Upper lobe of left lung (tissue), 6 donors: ENCODE data around the gene IFNGR2. TPM values are rescaled to one million over a fixed set of nuclear protein-coding genes. Genes with fewer than 3 reads are reported as not detected.
A peak's percentile ranks its signal among the peaks of the same experiment; 100 is the strongest.

Experiments used
- ATAC-seq, 2 donors: fragments of 200-7000 bp; cut with Tn5 transposase; one replicate each; pipeline ENCODE4 v1.9.1; 2022; ENCODE audit warnings: mild to moderate bottlenecking in 2 of 2, moderate library complexity in 2 of 2; ENCODE audit not compliant: low FRiP score in 2 of 2
- DNase-seq, 2 donors: peaks; one replicate each; pipeline ENCODE4 v3.0.0-alpha.2; 2019 to 2020
- H3K27ac ChIP-seq, 4 donors: fragments of 200-600 bp; sonication (generic); one replicate each; pipeline ENCODE4 v1.5.1; 2016 to 2019
- H3K27me3 ChIP-seq, 4 donors: fragments of 200-600 bp; sonication (generic); one replicate each; pipeline ENCODE4 v1.5.1; 2017 to 2019
- H3K36me3 ChIP-seq, 4 donors: fragments of 200-600 bp; sonication (generic); one replicate each; pipeline ENCODE4 v1.5.1; 2016 to 2019
- H3K4me1 ChIP-seq, 4 donors: fragments of 200-600 bp; sonication (generic); one replicate each; pipeline ENCODE4 v1.5.1; 2018 to 2019
- H3K4me3 ChIP-seq, 4 donors: fragments of 200-600 bp; sonication (generic); one replicate each; pipeline ENCODE4 v1.5.1; 2017 to 2019; ENCODE audit warnings: mild to moderate bottlenecking in 2 of 4, moderate library complexity in 1 of 4
- H3K9me3 ChIP-seq, 4 donors: fragments of 200-600 bp; sonication (generic); one replicate each; pipeline ENCODE4 v1.5.1; 2018 to 2019
- EP300 ChIP-seq, 4 donors: sonication (generic); formaldehyde crosslinking; IDR thresholded peaks; one replicate each; pipeline ENCODE4 v1.5.1; 2017; ENCODE audit warnings: antibody characterized with exemption in 4 of 4, control low read depth in 2 of 4
- POLR2A ChIP-seq, 4 donors: fragments of 450-650 bp; IDR thresholded peaks; one replicate each; pipeline ENCODE4 v1.5.1; 2016 to 2017; ENCODE audit warnings: antibody characterized with exemption in 4 of 4, mild to moderate bottlenecking in 2 of 4
- POLR2AphosphoS5 ChIP-seq, 2 donors: sonication (generic); formaldehyde crosslinking; IDR thresholded peaks; one replicate each; pipeline ENCODE4 v1.5.1; 2017; ENCODE audit warnings: antibody characterized with exemption in 2 of 2
- WGBS, 2 donors: methylation state at CpG; one replicate each; pipeline ENCODE4 v1.1.5; 2017 to 2018; 5-methylcytosine and 5-hydroxymethylcytosine counted together
- total RNA-seq, 6 donors: library from RNA; depleted of rRNA in 4 of 6; stranded (reverse); fragments of >200 nt in 4 of 6; gene quantifications; one replicate each; pipeline versions ENCODE4 v1.1.0 to v1.2.1, GENCODE V29; 2016 to 2021
- TF ChIP-seq, protein P1 (sequence below), 6 experiments: fragments of 450-650 bp in 4 of 6; fragments of 200-600 bp in 2 of 6; sonication (generic) in 2 of 6; IDR thresholded peaks; one replicate each; pipeline ENCODE4 v1.5.1; 2016 to 2019; ENCODE audit warnings: antibody characterized with exemption in 6 of 6
- donor health status: DM: no; HTN: no; CAD: no; lungs with moderate emphysema.
- donor health status: DM: no; HTN: yes; CAD: no; lungs with severe emphysema.

IFNGR2 gene, protein sequence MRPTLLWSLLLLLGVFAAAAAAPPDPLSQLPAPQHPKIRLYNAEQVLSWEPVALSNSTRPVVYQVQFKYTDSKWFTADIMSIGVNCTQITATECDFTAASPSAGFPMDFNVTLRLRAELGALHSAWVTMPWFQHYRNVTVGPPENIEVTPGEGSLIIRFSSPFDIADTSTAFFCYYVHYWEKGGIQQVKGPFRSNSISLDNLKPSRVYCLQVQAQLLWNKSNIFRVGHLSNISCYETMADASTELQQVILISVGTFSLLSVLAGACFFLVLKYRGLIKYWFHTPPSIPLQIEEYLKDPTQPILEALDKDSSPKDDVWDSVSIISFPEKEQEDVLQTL
- 10 to 100 TPM; 35.6 to 89.8 (median 62.0) TPM for total RNA-seq

DNA sequence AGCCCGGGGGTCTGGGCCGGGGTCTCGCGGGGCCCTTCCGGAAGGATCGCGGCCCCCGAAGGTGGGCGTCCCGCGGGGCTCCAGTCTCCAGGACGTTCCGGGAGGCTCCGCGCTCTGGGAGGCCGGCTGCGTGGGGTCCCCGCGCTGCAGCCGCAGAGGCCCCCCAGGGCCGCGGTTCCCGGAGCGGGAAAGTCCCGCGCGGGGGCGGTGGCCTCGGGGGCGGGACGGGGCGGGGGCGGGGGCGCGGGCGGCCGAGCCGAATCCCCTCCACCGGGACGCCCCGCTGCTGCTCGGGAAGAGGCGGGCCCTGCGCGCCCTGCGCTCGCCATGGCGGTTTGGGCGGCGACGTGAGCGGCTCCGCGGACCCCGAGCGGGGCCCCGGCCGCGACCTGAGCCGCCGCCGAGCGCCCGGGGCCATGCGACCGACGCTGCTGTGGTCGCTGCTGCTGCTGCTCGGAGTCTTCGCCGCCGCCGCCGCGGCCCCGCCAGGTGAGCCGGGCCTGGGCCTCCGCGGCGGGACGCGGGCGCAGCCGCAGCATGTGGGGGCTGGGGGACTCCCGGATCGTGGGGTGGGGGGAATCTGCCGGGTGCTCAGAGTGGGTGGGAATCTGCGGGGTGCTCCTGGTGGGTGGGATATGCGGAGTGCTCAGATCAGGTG lies at the start of gene IFNGR2:
Gene IFNGR2 (plus strand): TSS at position 286 of the 658 bp plus-strand sequence. CDS start 131 bp downstream, at position 417.
- peak within 1 kb of the TSS; percentile 99 to 100 (median 99) for H3K27ac ChIP-seq
- no peaks in the 10 kb centered on the region for H3K36me3 ChIP-seq
- peaks cover 21 to 51% (median 29%) of the 10 kb centered on the region in 4 donors for H3K4me1 ChIP-seq
- 0 to 2% methylated on average over 2 to 16 of the region's 89 CpGs for WGBS, 2 donors
- TF ChIP-seq EP300 (IDR thresholded peaks at IDR 0.05): no peak
- TF ChIP-seq, protein P1, sequence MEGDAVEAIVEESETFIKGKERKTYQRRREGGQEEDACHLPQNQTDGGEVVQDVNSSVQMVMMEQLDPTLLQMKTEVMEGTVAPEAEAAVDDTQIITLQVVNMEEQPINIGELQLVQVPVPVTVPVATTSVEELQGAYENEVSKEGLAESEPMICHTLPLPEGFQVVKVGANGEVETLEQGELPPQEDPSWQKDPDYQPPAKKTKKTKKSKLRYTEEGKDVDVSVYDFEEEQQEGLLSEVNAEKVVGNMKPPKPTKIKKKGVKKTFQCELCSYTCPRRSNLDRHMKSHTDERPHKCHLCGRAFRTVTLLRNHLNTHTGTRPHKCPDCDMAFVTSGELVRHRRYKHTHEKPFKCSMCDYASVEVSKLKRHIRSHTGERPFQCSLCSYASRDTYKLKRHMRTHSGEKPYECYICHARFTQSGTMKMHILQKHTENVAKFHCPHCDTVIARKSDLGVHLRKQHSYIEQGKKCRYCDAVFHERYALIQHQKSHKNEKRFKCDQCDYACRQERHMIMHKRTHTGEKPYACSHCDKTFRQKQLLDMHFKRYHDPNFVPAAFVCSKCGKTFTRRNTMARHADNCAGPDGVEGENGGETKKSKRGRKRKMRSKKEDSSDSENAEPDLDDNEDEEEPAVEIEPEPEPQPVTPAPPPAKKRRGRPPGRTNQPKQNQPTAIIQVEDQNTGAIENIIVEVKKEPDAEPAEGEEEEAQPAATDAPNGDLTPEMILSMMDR (IDR thresholded peaks at IDR 0.05): no peak
- TF ChIP-seq POLR2AphosphoS5 (IDR thresholded peaks at IDR 0.05): peak in 1 of 2 donors; percentile 62
- peak in 2 of 4 donors; percentile 26 to 64 for TF ChIP-seq POLR2A (IDR thresholded peaks at IDR 0.05)
- H3K9me3 ChIP-seq: no peaks in the 10 kb centered on the region
- ATAC-seq: peak in 1 of 2 donors; percentile 68
- peak within 1 kb of the TSS; percentile 75 to 95 (median 90) for H3K4me3 ChIP-seq
- H3K27me3 ChIP-seq: no peaks in the 10 kb centered on the region
- peak in 1 of 2 donors; percentile 92 for DNase-seq

DNA sequence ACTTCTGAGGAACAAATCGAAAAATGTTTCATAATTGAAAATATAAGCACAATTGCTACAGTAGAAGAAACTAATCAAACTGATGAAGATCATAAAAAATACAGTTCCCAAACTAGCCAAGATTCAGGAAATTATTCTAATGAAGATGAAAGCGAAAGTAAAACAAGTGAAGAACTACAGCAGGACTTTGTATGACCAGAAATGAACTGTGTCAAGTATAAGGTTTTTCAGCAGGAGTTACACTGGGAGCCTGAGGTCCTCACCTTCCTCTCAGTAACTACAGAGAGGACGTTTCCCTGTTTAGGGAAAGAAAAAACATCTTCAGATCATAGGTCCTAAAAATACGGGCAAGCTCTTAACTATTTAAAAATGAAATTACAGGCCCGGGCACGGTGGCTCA lies 47.9 kb upstream of the IFNGR2 start:
- H3K9me3 ChIP-seq: no peaks in the 10 kb centered on the region
- WGBS, 2 donors: 70 to 79% methylated on average over 6 of the region's 6 CpGs
- TF ChIP-seq EP300 (IDR thresholded peaks at IDR 0.05) (no peak), POLR2AphosphoS5 (IDR thresholded peaks at IDR 0.05) (no peak), POLR2A (IDR thresholded peaks at IDR 0.05) (no peak)
- TF ChIP-seq, protein P1 (IDR thresholded peaks at IDR 0.05): no peak
- DNase-seq (no peak), ATAC-seq (no peak)
- H3K36me3 ChIP-seq: peaks cover 12 to 60% (median 29%) of the 10 kb centered on the region in 4 donors
- H3K4me1 ChIP-seq: peaks cover 0 to 8% (median 5%) of the 10 kb centered on the region in 4 donors
- no peaks in the 10 kb centered on the region for H3K27me3 ChIP-seq
- H3K4me3 ChIP-seq: no peak overlapping the region
- H3K27ac ChIP-seq: peak overlapping the region in 2 of 4 donors; percentile 11 to 37

DNA sequence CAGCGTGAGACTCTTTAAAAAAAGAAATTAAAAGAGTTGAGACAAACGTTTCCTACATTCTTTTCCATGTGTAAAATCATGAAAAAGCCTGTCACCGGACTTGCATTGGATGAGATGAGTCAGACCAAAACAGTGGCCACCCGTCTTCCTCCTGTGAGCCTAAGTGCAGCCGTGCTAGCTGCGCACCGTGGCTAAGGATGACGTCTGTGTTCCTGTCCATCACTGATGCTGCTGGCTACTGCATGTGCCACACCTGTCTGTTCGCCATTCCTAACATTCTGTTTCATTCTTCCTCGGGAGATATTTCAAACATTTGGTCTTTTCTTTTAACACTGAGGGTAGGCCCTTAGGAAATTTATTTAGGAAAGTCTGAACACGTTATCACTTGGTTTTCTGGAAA lies 47.2 kb upstream of the IFNGR2 start:
- TF ChIP-seq POLR2A (IDR thresholded peaks at IDR 0.05) (no peak), POLR2AphosphoS5 (IDR thresholded peaks at IDR 0.05) (no peak), EP300 (IDR thresholded peaks at IDR 0.05) (no peak)
- TF ChIP-seq, protein P1 (IDR thresholded peaks at IDR 0.05): no peak
- no peaks in the 10 kb centered on the region for H3K27me3 ChIP-seq
- no peak for ATAC-seq
- H3K27ac ChIP-seq: peak overlapping the region in 2 of 4 donors; percentile 11 to 37
- H3K4me3 ChIP-seq: no peak overlapping the region
- no peaks in the 10 kb centered on the region for H3K9me3 ChIP-seq
- DNase-seq: no peak
- peaks cover 11 to 56% (median 29%) of the 10 kb centered on the region in 4 donors for H3K36me3 ChIP-seq
- H3K4me1 ChIP-seq: peaks cover 4 to 14% (median 11%) of the 10 kb centered on the region in 4 donors
- WGBS, 2 donors: 86 to 90% methylated on average over 11 of the region's 11 CpGs

DNA sequence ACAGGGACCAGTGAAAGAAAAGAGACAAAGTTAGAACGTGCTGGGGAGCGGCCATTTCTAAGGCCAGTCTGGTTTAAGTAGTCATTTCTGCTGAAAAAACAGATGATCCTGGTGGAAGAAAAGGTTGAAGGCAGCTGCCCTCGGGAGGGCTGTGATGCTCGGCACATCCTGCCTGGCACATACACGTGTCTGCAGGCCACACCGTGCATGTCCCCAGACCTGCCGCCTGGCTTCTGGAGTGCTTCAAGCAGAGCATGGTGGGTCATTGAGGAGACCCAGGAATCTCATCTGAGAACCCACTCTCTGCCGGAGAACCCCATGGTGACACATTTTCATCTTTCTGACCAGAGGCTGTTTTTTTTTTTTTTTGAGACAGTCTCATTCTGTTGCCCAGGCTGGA lies 46.0 kb upstream of the IFNGR2 start:
- Histone ChIP-seq H3K27ac (no peak overlapping the region), H3K36me3 (peaks cover 11 to 44% (median 27%) of the 10 kb centered on the region in 4 donors), H3K4me3 (no peak overlapping the region), H3K4me1 (peaks cover 14 to 25% (median 23%) of the 10 kb centered on the region in 4 donors), H3K27me3 (no peaks in the 10 kb centered on the region), H3K9me3 (no peaks in the 10 kb centered on the region)
- no peak for DNase-seq
- TF ChIP-seq, protein P1 (IDR thresholded peaks at IDR 0.05): no peak
- TF ChIP-seq POLR2A (IDR thresholded peaks at IDR 0.05): no peak
- no peak for TF ChIP-seq POLR2AphosphoS5 (IDR thresholded peaks at IDR 0.05)
- no peak for TF ChIP-seq EP300 (IDR thresholded peaks at IDR 0.05)
- 90 to 91% methylated on average over 8 of the region's 8 CpGs for WGBS, 2 donors
- ATAC-seq: no peak
